HepG2 (cell line): Measurements from ENCODE around the gene CBX6. TPM values are rescaled to one million over a fixed set of nuclear protein-coding genes. Genes with fewer than 3 reads are reported as not detected.
A peak's percentile ranks its signal among the peaks of the same experiment; 100 is the strongest.

Experiments used
- ATAC-seq: fragments of 200-7000 bp; cut with Tn5 transposase; 3 replicates; pipeline ENCODE4 v1.9.1; 2020; ENCODE audit warnings: mild to moderate bottlenecking, moderate library complexity
- Bru-seq: library from RNA; stranded (reverse); fragments of 400-500 nt; gene quantifications from one replicate; lab custom pipeline; 2021; lab: Mats Ljungman, UMichigan
- BruChase-seq, 2 experiments: library from RNA; stranded (reverse); fragments of 400-500 nt; gene quantifications; one replicate each; lab custom pipeline; 2021; lab: Mats Ljungman, UMichigan
- BruUV-seq: library from RNA; stranded (reverse); fragments of 400-500 nt; replicated peaks from 2 replicates; lab custom pipeline; 2021; lab: Mats Ljungman, UMichigan
- CTCF ChIA-PET: fragments of 300-600 bp; formaldehyde crosslinking; extraction: SDS; loops from one replicate; lab custom pipeline; 2021; ENCODE audit warnings: low total read pairs, inconsistent platforms, low intra/inter-chr PET ratio; lab: Yijun Ruan, JAX
- POLR2A ChIA-PET: fragments of 350-600 bp; sonication (Branson Sonifier 250); formaldehyde crosslinking; loops from one replicate; lab custom pipeline; 2020; ENCODE audit warnings: antibody characterized with exemption, inconsistent platforms; lab: Yijun Ruan, JAX
- DNase-seq: peaks from one replicate; pipeline ENCODE4 v3.0.0-alpha.2; 2015; ENCODE audit warnings: low spot score
- FAIRE-seq: peaks from 3 replicates; lab custom pipeline; 2011; peaks lifted over from hg19 to GRCh38; lab: Jason Lieb, UNC
- H2AFZ ChIP-seq: one replicate; pipeline ENCODE4 v1.6.1; 2011; ENCODE audit warnings: low read length, inconsistent platforms
- H3K27ac ChIP-seq: fragments of 300-600 bp; 3 replicates; pipeline ENCODE4 v1.8.0; 2011; ENCODE audit warnings: mixed run types, mild to moderate bottlenecking, mixed read lengths, low read length, inconsistent platforms; ENCODE audit not compliant: insufficient read depth; ENCODE audit errors: extremely low read length
- H3K27me3 ChIP-seq, 2 experiments: fragments of 200-600 bp in 1 of 2; 2 replicates in 1 of 2; 3 replicates in 1 of 2; pipeline versions ENCODE4 v1.6.0 to v1.8.0; 2011; ENCODE audit warnings: low read length in 2 of 2, mild to moderate bottlenecking in 2 of 2, moderate library complexity in 2 of 2, inconsistent platforms in 1 of 2; ENCODE audit not compliant: insufficient read depth in 2 of 2, control insufficient read depth in 1 of 2
- H3K36me3 ChIP-seq, 2 experiments: fragments of 200-600 bp in 1 of 2; replicated peaks in 1 of 2; 2 replicates in 1 of 2; 3 replicates in 1 of 2; pipeline versions ENCODE4 v1.5.1 to v1.8.0; 2011; ENCODE audit warnings: low read length in 2 of 2, inconsistent platforms in 1 of 2; ENCODE audit not compliant: insufficient read depth in 2 of 2, control insufficient read depth in 1 of 2
- H3K4me1 ChIP-seq: 2 replicates; pipeline ENCODE4 v1.5.1; 2012; ENCODE audit warnings: low read length, inconsistent platforms; ENCODE audit not compliant: insufficient read depth
- H3K4me2 ChIP-seq: 2 replicates; pipeline ENCODE4 v1.6.0; 2011; ENCODE audit warnings: low read depth, low read length, inconsistent platforms
- H3K4me3 ChIP-seq, 3 experiments: fragments of 200-600 bp in 1 of 3; sonication (generic), shearing (Covaris generic) in 1 of 3; replicated peaks in 1 of 3; 2 replicates each; pipeline ENCODE4 v1.5.1; 2011 to 2016; ENCODE audit warnings: low read length in 3 of 3, inconsistent platforms in 2 of 3, low read depth in 2 of 3, mild to moderate bottlenecking in 2 of 3, control low read depth in 1 of 3, mixed read lengths in 1 of 3; ENCODE audit not compliant: insufficient read depth in 1 of 3
- H3K79me2 ChIP-seq: one replicate; pipeline ENCODE4 v1.6.1; 2011; ENCODE audit warnings: low read length, inconsistent platforms; ENCODE audit not compliant: insufficient read depth
- H3K9ac ChIP-seq: 2 replicates; pipeline ENCODE4 v1.6.0; 2011; ENCODE audit warnings: mild to moderate bottlenecking, low read depth, low read length, inconsistent platforms; ENCODE audit not compliant: insufficient read depth
- H3K9me3 ChIP-seq: 2 replicates; pipeline ENCODE4 v1.5.1; 2012; ENCODE audit warnings: mild to moderate bottlenecking, low read length
- H4K20me1 ChIP-seq: 2 replicates; pipeline ENCODE4 v1.6.0; 2011; ENCODE audit warnings: inconsistent platforms, mild to moderate bottlenecking, low read length, moderate library complexity; ENCODE audit not compliant: insufficient read depth
- HNF1A ChIP-seq, 2 experiments: sonication (generic) in 1 of 2; formaldehyde crosslinking in 1 of 2; IDR thresholded peaks; 2 replicates each; pipeline versions ENCODE4 v1.4.0 to v1.6.1; 2016 to 2020; ENCODE audit warnings: borderline replicate concordance in 1 of 2, low read depth in 1 of 2, mild to moderate bottlenecking in 1 of 2, missing genetic modification reagents in 1 of 2
- HNF4G ChIP-seq, 2 experiments: sonication (generic) in 1 of 2; formaldehyde crosslinking in 1 of 2; IDR thresholded peaks; 2 replicates each; pipeline versions ENCODE4 v1.4.0 to v1.6.1; 2011 to 2020; ENCODE audit warnings: borderline replicate concordance in 2 of 2, low read depth in 2 of 2, mild to moderate bottlenecking in 2 of 2, low read length in 1 of 2, missing genetic modification reagents in 1 of 2, moderate library complexity in 1 of 2
- RBM22 ChIP-seq: fragments of 200-400 bp; formaldehyde crosslinking; optimal IDR thresholded peaks from 2 replicates; pipeline ENCODE3; 2017; ENCODE audit warnings: mild to moderate bottlenecking, low read length, moderate library complexity
- SRSF9 ChIP-seq: fragments of 200-400 bp; formaldehyde crosslinking; IDR thresholded peaks from 2 replicates; pipeline ENCODE4 v1.6.1; 2018; ENCODE audit warnings: borderline replicate concordance, mild to moderate bottlenecking, low read depth, low read length; ENCODE audit not compliant: insufficient read depth, poor library complexity, severe bottlenecking
- TBX2 ChIP-seq: sonication (generic); formaldehyde crosslinking; IDR thresholded peaks from 2 replicates; pipeline ENCODE4 v1.5.0; 2020; ENCODE audit warnings: missing genetic modification reagents, mild to moderate bottlenecking, borderline replicate concordance
- ZBTB43 ChIP-seq: sonication (generic); formaldehyde crosslinking; conservative IDR thresholded peaks from 2 replicates; pipeline ENCODE4 v1.4.0; 2020; ENCODE audit warnings: missing genetic modification reagents
- ZNF430 ChIP-seq: sonication (generic); formaldehyde crosslinking; IDR thresholded peaks from 2 replicates; pipeline ENCODE4 v1.9.0; 2021; ENCODE audit warnings: mild to moderate bottlenecking, missing genetic modification reagents
- ZSCAN30 ChIP-seq: sonication (generic); formaldehyde crosslinking; IDR thresholded peaks from 2 replicates; pipeline ENCODE4 v1.5.0; 2020; ENCODE audit warnings: mild to moderate bottlenecking, missing genetic modification reagents
- WGBS: methylation state at CpG from one replicate; pipeline ENCODE4 v1.1.6; 2017; ENCODE audit warnings: low lambda C conversion rate; 5-methylcytosine and 5-hydroxymethylcytosine counted together
- in situ Hi-C: cut with HindIII; loops from 2 replicates; pipeline ENCODE4 v1.10.0; 2017; ENCODE audit warnings: low pct_unique_long_range_greater_than_20kb; ENCODE audit not compliant: extremely low pct_ligation_motif_present
- intact Hi-C: fragments of 100-400 bp; cut with micrococcal nuclease; formaldehyde crosslinking; loops from one replicate; pipeline ENCODE4 v1.10.0; 2022; ENCODE audit not compliant: unreplicated experiment
- long read RNA-seq, 2 experiments: library from RNA in 1 of 2; library from polyadenylated mRNA in 1 of 2; stranded (forward) in 1 of 2; unstranded in 1 of 2; transcript quantifications; one replicate each; pipeline ENCODE4 v2.0.0, GENCODE V29; 2019 to 2022
- polyA minus RNA-seq, 3 experiments: library from RNA; depleted of rRNA, polyadenylated mRNA; stranded (reverse); fragments of >200 nt; gene quantifications; 2 replicates each; pipeline ENCODE4 v1.2.3, GENCODE V29; 2011; ENCODE audit warnings: low replicate concordance in 1 of 3
- polyA plus RNA-seq, 8 experiments: library from polyadenylated mRNA; depleted of rRNA in 3 of 8; stranded (reverse) in 7 of 8; unstranded in 1 of 8; fragments of >200 nt; fragmentation: Illumina TruSeq in 4 of 8; extraction: Trizol in 4 of 8; gene quantifications; 2 replicates each; pipeline versions ENCODE4 v1.2.1 to v1.2.3, GENCODE V29; 2011 to 2016; ENCODE audit warnings: low read depth in 4 of 8, missing spikeins in 1 of 8, mixed read lengths in 1 of 8; ENCODE audit not compliant: insufficient read depth in 1 of 8
- total RNA-seq, 5 experiments: library from RNA; depleted of rRNA; stranded (reverse); fragments of >200 nt; fragmentation: Illumina TruSeq; extraction: Trizol; gene quantifications; 2 replicates each; pipeline ENCODE4 v1.2.3, GENCODE V29; 2016; ENCODE audit warnings: low read depth in 1 of 5

The CBX6 gene
- total RNA-seq (2016; rRNA removed; fragmentation: Illumina TruSeq; extraction: Trizol) (4.7 and 6.5 TPM in 2 replicates), polyA plus RNA-seq (2011; rRNA removed) (1.7 and 2.6 TPM in 2 replicates), polyA minus RNA-seq (2011; rRNA and poly(A)+ RNA removed; ENCODE audit: low replicate concordance) (8.8 and 30.1 TPM in 2 replicates), Bru-seq, nascent RNA (percentile 74 among the genes with signal in this experiment), BruChase-seq, experiment 1, labeled RNA remaining after a 6-hour chase (percentile 91 among the genes with signal in this experiment), BruChase-seq, experiment 2, labeled RNA remaining after a 2-hour chase (percentile 88 among the genes with signal in this experiment)
- total RNA-seq (2016; cell fraction: cytosol; rRNA removed; fragmentation: Illumina TruSeq; extraction: Trizol; ENCODE audit: low read depth), result 0.51 and 0.79 TPM in 2 replicates
- 4.0 and 6.6 TPM in 2 replicates for total RNA-seq (2016; cell fraction: insoluble cytoplasmic fraction; rRNA removed; fragmentation: Illumina TruSeq; extraction: Trizol)
- 2.0 TPM in 2 replicates for total RNA-seq (2016; cell fraction: membrane; rRNA removed; fragmentation: Illumina TruSeq; extraction: Trizol)
- total RNA-seq (2016; cell fraction: nucleus; rRNA removed; fragmentation: Illumina TruSeq; extraction: Trizol), result 7.6 and 8.9 TPM in 2 replicates
- 1.2 and 1.3 TPM in 2 replicates for polyA plus RNA-seq (2011; cell fraction: cytosol; rRNA removed)
- polyA plus RNA-seq (2011; cell fraction: nucleus; rRNA removed), result 13.0 and 15.1 TPM in 2 replicates
- 4.0 and 5.0 TPM in 2 replicates for polyA plus RNA-seq (2012)
- polyA plus RNA-seq (2016; cell fraction: cytosol; fragmentation: Illumina TruSeq; extraction: Trizol; ENCODE audit: low read depth), result 0.35 and 0.47 TPM in 2 replicates
- 3.9 and 4.7 TPM in 2 replicates for polyA plus RNA-seq (2016; cell fraction: insoluble cytoplasmic fraction; fragmentation: Illumina TruSeq; extraction: Trizol; ENCODE audit: low read depth)
- 0.98 and 1.0 TPM in 2 replicates for polyA plus RNA-seq (2016; cell fraction: membrane; fragmentation: Illumina TruSeq; extraction: Trizol; ENCODE audit: low read depth)
- polyA plus RNA-seq (2016; cell fraction: nucleus; fragmentation: Illumina TruSeq; extraction: Trizol; ENCODE audit: insufficient read depth, low read depth), result 13.0 and 13.1 TPM in 2 replicates
- 5.5 and 5.9 TPM in 2 replicates for polyA minus RNA-seq (2011; cell fraction: cytosol; rRNA and poly(A)+ RNA removed)
- polyA minus RNA-seq (2011; cell fraction: nucleus; rRNA and poly(A)+ RNA removed), result 9.9 and 16.2 TPM in 2 replicates
- long read RNA-seq, experiment 1, partial matches to known transcripts, result 0 of 38 reads
- long read RNA-seq, experiment 1, other reads (novel, unspliced or antisense), result 38 of 38 reads
- long read RNA-seq, experiment 2, full-length matches to known transcripts, result 6 of 28 reads
- long read RNA-seq, experiment 2, partial matches to known transcripts, result 0 of 28 reads
- long read RNA-seq, experiment 2, other reads (novel, unspliced or antisense), result 22 of 28 reads

DNA sequence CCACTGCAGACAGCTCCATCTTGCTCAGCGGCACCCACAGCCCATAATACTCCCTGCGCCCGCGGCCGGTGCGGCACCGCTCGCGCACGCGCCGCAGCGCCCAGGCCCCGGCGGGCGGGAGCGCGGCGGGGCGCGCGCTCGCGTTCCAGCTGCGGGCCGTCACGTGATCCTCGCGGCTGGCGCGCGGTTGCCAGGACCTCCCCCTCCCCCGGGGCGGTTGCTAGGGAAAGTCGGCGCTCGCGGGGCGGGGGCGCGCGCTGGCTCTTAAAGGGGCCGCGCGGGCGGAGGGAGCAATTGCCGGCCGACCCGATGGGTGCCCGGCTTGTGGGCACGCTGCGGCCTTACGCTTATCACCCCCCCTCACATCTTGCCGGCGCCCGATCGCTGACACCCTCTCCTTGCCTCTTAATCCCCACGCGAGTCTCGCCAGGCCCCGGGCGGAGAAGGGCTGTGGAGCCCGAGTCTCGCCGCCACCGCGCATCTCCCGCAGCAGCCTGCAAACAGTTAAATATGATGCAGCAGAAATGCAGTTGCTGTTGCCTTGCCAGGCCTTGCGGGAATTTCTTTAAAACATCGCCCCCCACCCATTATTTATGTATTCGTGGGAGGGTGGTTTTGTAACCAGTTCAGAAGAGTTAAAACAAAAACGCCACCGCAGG, at the start of gene CBX6:
CBX6 (minus strand) TSS at position 45 of the 659 bp plus-strand sequence; CDS start at position 19, 26 bp downstream.
- FAIRE-seq, result no peak
- intact Hi-C loops (no loop called here), in situ Hi-C loops (loop anchor here (5.0 to 10.0 kb wide), 2 partner anchors 130 to 252 kb away; no protein-coding TSS in a partner anchor)
- Histone ChIP-seq H3K4me1 (peaks cover 20% of the 10 kb centered on the region), H3K9me3 (no peaks in the 10 kb centered on the region), H3K4me2 (peak within 1 kb of the TSS; percentile 99), H3K27ac (no peak within 1 kb of the TSS), H4K20me1 (peaks cover 3% of the 10 kb centered on the region; the same call in 1 of the 2 replicates), H2AFZ (peak within 1 kb of the TSS; percentile 36), H3K79me2 (no peaks in the 10 kb centered on the region), H3K9ac (peak within 1 kb of the TSS; percentile 48; the same call in 1 of the 2 replicates), H3K36me3 (no peaks in the 10 kb centered on the region; a peak in 1 of 5 replicates), H3K4me3 (peak within 1 kb of the TSS; percentile 74 to 82 (median 80)), H3K27me3 (peaks cover 2 to 35% of the 10 kb centered on the region in 2 experiments; a peak in 4 of 5 replicates)
- WGBS, result 2% methylated on average over 18 of the region's 73 CpGs
- peak; percentile 67 for DNase-seq
- ChIA-PET CTCF (no interaction called here), POLR2A (no interaction called here)
- no TSS peak for BruUV-seq
- peak; percentile 58 for ATAC-seq
- no peak for TF ChIP-seq HNF1A (IDR thresholded peaks at IDR 0.05; ENCODE audit: low read depth)
- no peak; the same call in 1 of the 2 replicates for TF ChIP-seq HNF1A (CRISPR knock-in tag; IDR thresholded peaks at IDR 0.05; ENCODE audit: borderline replicate concordance)
- no peak for TF ChIP-seq HNF4G (IDR thresholded peaks at IDR 0.05; ENCODE audit: borderline replicate concordance, low read depth, low read length)
- no peak for TF ChIP-seq HNF4G (CRISPR knock-in tag; IDR thresholded peaks at IDR 0.05; ENCODE audit: borderline replicate concordance, low read depth)
- 0 out of 2 replicates have a peak, but pooled peaks have one; percentile 44 for TF ChIP-seq ZNF430 (CRISPR knock-in tag)
- TF ChIP-seq ZBTB43 (CRISPR knock-in tag), result no peak
- peak; percentile 37; the same call in 1 of the 2 replicates for TF ChIP-seq TBX2 (CRISPR knock-in tag)
- no peak for TF ChIP-seq SRSF9
- no peak for TF ChIP-seq RBM22
- no peak for TF ChIP-seq ZSCAN30 (CRISPR knock-in tag)
